Activated CD4-positive, alpha-beta T cell treated with anti-CD3 and anti-CD28 coated beads for 24 hours (primary cell): ENCODE measurements around the gene DDIT3.
"Not testable (repeated sequence)": the region's sequence is repeated elsewhere in the genome, so short reads cannot be mapped to it uniquely, and the experiment has no call there.

Source experiments
- DNase-seq, 2 donors: peaks; one replicate each; pipeline ENCODE4 v3.0.0-alpha.2; 2020; ENCODE audit warnings: low read depth in 2 of 2

The DDIT3 gene

GRCh38 chr12:57525615-57526383 is 5.5 kb upstream of the DDIT3 start:
- no peak for DNase-seq

GRCh38 chr12:57524814-57525614 is 4.7 kb upstream of the DDIT3 start:
- DNase-seq = no peak

- DNase-seq = peak in 1 of 2 donors; percentile 11
These were observed 3.6 kb upstream of the DDIT3 start for GRCh38 chr12:57523706-57524614.

GRCh38 chr12:57522887-57523705 is 2.8 kb upstream of the DDIT3 start:
- peak in 1 of 2 donors; percentile 27 for DNase-seq

GRCh38 chr12:57522011-57522886 is 1.9 kb upstream of the DDIT3 start, which contains the start of gene MBD6:
Gene MBD6, plus strand, starts transcription at chr12:57522824. Its CDS starts 1,480 bp downstream, at chr12:57524304.
- DNase-seq = peak; percentile 84 to 86

GRCh38 chr12:57521525-57522010 is 1.3 kb upstream of the DDIT3 start:
- DNase-seq = no peak

GRCh38 chr12:57519796-57520052 is 590 bp downstream of the DDIT3 start:
- peak in 1 of 2 donors; percentile 7 for DNase-seq

- no peak for DNase-seq
These were observed 1.2 kb downstream of the DDIT3 start for GRCh38 chr12:57518920-57519795.

- DNase-seq = no peak
These were observed 2.0 kb downstream of the DDIT3 start for GRCh38 chr12:57518176-57518919.

GRCh38 chr12:57517718-57518117 is 2.6 kb downstream of the DDIT3 start:
- not testable (repeated sequence) for DNase-seq

GRCh38 chr12:57517187-57517586 is 3.1 kb downstream of the DDIT3 start:
- DNase-seq = no peak

GRCh38 chr12:57516617-57517153 is 3.6 kb downstream of the DDIT3 start:
- DNase-seq = no peak

GRCh38 chr12:57515934-57516541 is 4.3 kb downstream of the DDIT3 start:
- no peak for DNase-seq

- DNase-seq = no peak
These were observed 4.8 kb downstream of the DDIT3 start for GRCh38 chr12:57515408-57515933.

GRCh38 chr12:57514720-57515407 is 5.5 kb downstream of the DDIT3 start:
- no peak for DNase-seq

- not testable (repeated sequence) for DNase-seq
These were observed 6.1 kb downstream of the DDIT3 start for GRCh38 chr12:57514246-57514645.

- not testable (repeated sequence) for DNase-seq
These were observed 6.6 kb downstream of the DDIT3 start for GRCh38 chr12:57513677-57514076.
